ENCODE data around the gene ELAVL4. TPM values are rescaled to one million over a fixed set of nuclear protein-coding genes. Genes with fewer than 3 reads are reported as not detected.

ELAVL4 gene
- total RNA-seq, 2 experiments from 2014 or later, result not detected

DNA sequence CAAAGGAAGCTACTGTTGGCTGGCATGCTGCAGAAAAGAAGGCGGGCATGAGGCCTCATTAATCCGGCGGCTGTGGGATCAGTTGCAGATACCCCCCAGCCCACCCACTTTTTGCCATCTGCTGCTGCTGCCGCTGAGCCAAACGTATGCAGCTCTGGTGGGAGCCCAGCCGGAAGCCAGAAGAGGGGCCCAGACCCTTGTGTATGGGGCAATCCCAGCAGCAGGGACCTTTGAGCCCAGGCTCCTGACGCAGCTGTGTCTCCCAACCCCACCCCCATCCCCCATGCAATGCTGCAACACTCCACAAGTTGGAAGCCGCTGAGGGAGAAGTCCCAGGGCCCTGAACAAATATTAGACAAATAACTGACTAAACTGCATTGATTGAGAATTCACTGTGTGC is 106.0 kb downstream of the ELAVL4 start:
- CTCF ChIA-PET, result no interaction called here
- no peak for DNase-seq
- Histone ChIP-seq H3K4me3 (ENCODE audit: low read length) (no peak overlapping the region), H3K4me1 (ENCODE audit: insufficient read depth, low read length) (no peaks in the 10 kb centered on the region), H3K27me3 (ENCODE audit: control insufficient read depth in 1 of 2, insufficient read depth in 2 of 2, low read length in 2 of 2) (peaks cover 0 to 5% of the 10 kb centered on the region in 2 experiments), H3K9me3 (ENCODE audit: control insufficient read depth in 1 of 2, insufficient read depth in 1 of 2, low read length in 2 of 2) (no peaks in the 10 kb centered on the region), H3K36me3 (ENCODE audit: insufficient read depth, low read length) (no peaks in the 10 kb centered on the region), H3K27ac (ENCODE audit: low read depth in 1 of 2, low read length in 2 of 2) (no peak overlapping the region)
- TF ChIP-seq, protein P1, sequence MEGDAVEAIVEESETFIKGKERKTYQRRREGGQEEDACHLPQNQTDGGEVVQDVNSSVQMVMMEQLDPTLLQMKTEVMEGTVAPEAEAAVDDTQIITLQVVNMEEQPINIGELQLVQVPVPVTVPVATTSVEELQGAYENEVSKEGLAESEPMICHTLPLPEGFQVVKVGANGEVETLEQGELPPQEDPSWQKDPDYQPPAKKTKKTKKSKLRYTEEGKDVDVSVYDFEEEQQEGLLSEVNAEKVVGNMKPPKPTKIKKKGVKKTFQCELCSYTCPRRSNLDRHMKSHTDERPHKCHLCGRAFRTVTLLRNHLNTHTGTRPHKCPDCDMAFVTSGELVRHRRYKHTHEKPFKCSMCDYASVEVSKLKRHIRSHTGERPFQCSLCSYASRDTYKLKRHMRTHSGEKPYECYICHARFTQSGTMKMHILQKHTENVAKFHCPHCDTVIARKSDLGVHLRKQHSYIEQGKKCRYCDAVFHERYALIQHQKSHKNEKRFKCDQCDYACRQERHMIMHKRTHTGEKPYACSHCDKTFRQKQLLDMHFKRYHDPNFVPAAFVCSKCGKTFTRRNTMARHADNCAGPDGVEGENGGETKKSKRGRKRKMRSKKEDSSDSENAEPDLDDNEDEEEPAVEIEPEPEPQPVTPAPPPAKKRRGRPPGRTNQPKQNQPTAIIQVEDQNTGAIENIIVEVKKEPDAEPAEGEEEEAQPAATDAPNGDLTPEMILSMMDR (IDR thresholded peaks at IDR 0.05), result no peak
- Mint-ChIP-seq H3K9me3 (no peaks in the 10 kb centered on the region), H3K27ac (no peak overlapping the region), H3K4me1 (ENCODE audit: low read depth) (no peaks in the 10 kb centered on the region), H3K36me3 (ENCODE audit: low read depth) (no peaks in the 10 kb centered on the region), H3K4me3 (no peak overlapping the region), H3K27me3 (no peaks in the 10 kb centered on the region)
- intact Hi-C loops (cut with DNase I, micrococcal nuclease), result no loop called here
- ATAC-seq (ENCODE audit: poor library complexity), result no peak
- POLR2A ChIA-PET, result interaction anchor here (0.6 kb wide), 1 partner anchor 164 kb away, joined by 4 read pairs; no protein-coding TSS in a partner anchor

- DNase-seq, result no peak
- Histone ChIP-seq H3K36me3 (ENCODE audit: insufficient read depth, low read length) (no peaks in the 10 kb centered on the region), H3K4me1 (ENCODE audit: insufficient read depth, low read length) (no peaks in the 10 kb centered on the region), H3K27ac (ENCODE audit: low read depth in 1 of 2, low read length in 2 of 2) (no peak overlapping the region), H3K27me3 (ENCODE audit: control insufficient read depth in 1 of 2, insufficient read depth in 2 of 2, low read length in 2 of 2) (peaks cover 0 to 5% of the 10 kb centered on the region in 2 experiments), H3K4me3 (ENCODE audit: low read length) (no peak overlapping the region), H3K9me3 (ENCODE audit: control insufficient read depth in 1 of 2, insufficient read depth in 1 of 2, low read length in 2 of 2) (no peaks in the 10 kb centered on the region)
- H3K27ac Mint-ChIP-seq, result no peak overlapping the region
- H3K4me1 Mint-ChIP-seq (ENCODE audit: low read depth), result no peaks in the 10 kb centered on the region
- no peaks in the 10 kb centered on the region for H3K9me3 Mint-ChIP-seq
- H3K36me3 Mint-ChIP-seq (ENCODE audit: low read depth), result no peaks in the 10 kb centered on the region
- H3K27me3 Mint-ChIP-seq, result no peaks in the 10 kb centered on the region
- H3K4me3 Mint-ChIP-seq, result no peak overlapping the region
- ChIA-PET POLR2A (no interaction called here), CTCF (no interaction called here)
- TF ChIP-seq, protein P1 (IDR thresholded peaks at IDR 0.05), result no peak
- intact Hi-C loops (cut with DNase I, micrococcal nuclease), result no loop called here
- ATAC-seq (ENCODE audit: poor library complexity), result no peak
Observed at GRCh38 chr1:50218344-50219120, 109.8 kb downstream of the ELAVL4 start.

GRCh38 chr1:50228871-50229384 is 120.2 kb downstream of the ELAVL4 start:
- Histone ChIP-seq H3K4me1 (ENCODE audit: insufficient read depth, low read length) (no peaks in the 10 kb centered on the region), H3K27ac (ENCODE audit: low read depth in 1 of 2, low read length in 2 of 2) (no peak overlapping the region), H3K9me3 (ENCODE audit: control insufficient read depth in 1 of 2, insufficient read depth in 1 of 2, low read length in 2 of 2) (peaks cover 12 to 17% of the 10 kb centered on the region in 2 experiments), H3K36me3 (ENCODE audit: insufficient read depth, low read length) (no peaks in the 10 kb centered on the region), H3K27me3 (ENCODE audit: control insufficient read depth in 1 of 2, insufficient read depth in 2 of 2, low read length in 2 of 2) (no peaks in the 10 kb centered on the region), H3K4me3 (ENCODE audit: low read length) (no peak overlapping the region)
- Mint-ChIP-seq H3K27ac (no peak overlapping the region), H3K4me3 (no peak overlapping the region), H3K36me3 (ENCODE audit: low read depth) (no peaks in the 10 kb centered on the region), H3K9me3 (peaks cover 13% of the 10 kb centered on the region), H3K27me3 (peaks cover 3% of the 10 kb centered on the region), H3K4me1 (ENCODE audit: low read depth) (no peaks in the 10 kb centered on the region)
- intact Hi-C loops (cut with DNase I, micrococcal nuclease), result no loop called here
- TF ChIP-seq, protein P1 (IDR thresholded peaks at IDR 0.05), result no peak
- ATAC-seq (ENCODE audit: poor library complexity), result no peak
- CTCF ChIA-PET, result no interaction called here
- POLR2A ChIA-PET, result no interaction called here
- no peak for DNase-seq
